ENCODE data around the gene DIP2C.

Gene DIP2C

DNA sequence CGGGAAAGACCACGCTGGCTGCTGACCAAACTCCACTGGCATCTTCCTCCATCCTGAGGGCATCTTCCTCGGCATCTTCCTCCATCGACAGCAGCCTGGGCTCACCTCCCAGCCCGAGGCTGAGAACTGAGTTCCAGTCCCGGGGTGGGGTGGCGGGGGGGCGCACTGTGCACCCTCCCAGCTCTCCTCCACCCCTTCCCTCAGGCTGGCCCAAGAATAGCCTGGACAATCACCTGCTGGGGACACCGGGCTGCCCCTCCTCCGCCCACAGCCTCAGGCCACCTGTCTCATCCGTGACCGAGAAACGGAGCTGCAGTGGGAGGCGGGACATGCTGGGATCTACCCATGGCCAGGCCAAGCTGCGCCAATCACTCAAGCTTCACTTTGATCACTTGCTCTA is 37.2 kb downstream of the DIP2C start:
- DNase-seq: no peak
- Histone ChIP-seq H2BK5ac (ENCODE audit: low read depth, low read length, poor library complexity) (no peak overlapping the region), H3K4ac (ENCODE audit: low read depth, low read length) (no peak overlapping the region), H3K79me1 (ENCODE audit: low read length) (no peaks in the 10 kb centered on the region), H3K79me2 (ENCODE audit: control insufficient read depth, insufficient read depth, low read length, poor library complexity) (no peaks in the 10 kb centered on the region), H4K12ac (ENCODE audit: low read depth, low read length) (no peak overlapping the region), H2AFZ (ENCODE audit: insufficient read depth, low read length, poor library complexity) (no peak overlapping the region), H4K91ac (ENCODE audit: low read depth, low read length) (no peak overlapping the region), H2BK120ac (ENCODE audit: insufficient read depth, low read length, poor library complexity) (no peak overlapping the region), H3K9me3 (ENCODE audit: insufficient read depth, low read depth, low read length) (peaks cover 1% of the 10 kb centered on the region), H3K27ac (ENCODE audit: low read depth, low read length) (no peak overlapping the region), H3K36me3 (ENCODE audit: control insufficient read depth in 1 of 2, insufficient read depth in 2 of 2, low read length in 2 of 2) (no peaks in the 10 kb centered on the region), H3K4me2 (ENCODE audit: low read length) (no peak overlapping the region), H3K4me1 (ENCODE audit: control insufficient read depth in 1 of 2, insufficient read depth in 2 of 2, low read length in 2 of 2) (peaks cover 6 to 7% of the 10 kb centered on the region in 2 experiments), H3K14ac (ENCODE audit: low read length) (no peak overlapping the region), H3K23ac (ENCODE audit: low read length) (no peak overlapping the region), H3K27me3 (ENCODE audit: insufficient read depth, low read length) (no peaks in the 10 kb centered on the region), H2BK12ac (ENCODE audit: low read length) (no peak overlapping the region), H3K4me3 (ENCODE audit: low read depth, low read length) (no peak overlapping the region), H3K18ac (ENCODE audit: low read length) (no peak overlapping the region), H2AK5ac (ENCODE audit: low read length) (no peak overlapping the region), H4K8ac (ENCODE audit: low read depth, low read length) (no peak overlapping the region), H3K9ac (ENCODE audit: low read length) (no peak overlapping the region)
- WGBS (ENCODE audit: extremely low coverage, insufficient coverage, insufficient read length): no CpG with 5 or more reads among the region's 15 CpGs

DNA sequence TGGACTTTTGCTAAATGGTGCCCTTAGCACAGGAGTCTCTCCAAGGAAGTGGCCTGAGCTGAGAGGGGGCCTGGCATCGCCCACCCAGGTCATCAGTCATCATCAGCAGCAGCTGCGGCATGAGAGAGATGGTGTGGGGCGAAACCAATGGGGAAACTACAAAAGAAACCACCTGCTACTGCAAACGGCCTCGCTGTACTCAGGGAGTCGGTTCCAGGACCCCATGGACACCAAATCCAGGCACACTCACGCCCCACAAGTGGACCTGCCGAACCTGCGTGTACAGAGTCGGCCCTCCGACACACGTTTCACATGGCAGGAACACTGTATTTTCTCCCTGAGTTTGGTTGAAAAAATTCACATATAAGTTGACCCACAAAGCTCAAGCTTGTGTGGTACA is 37.8 kb downstream of the DIP2C start:
- Histone ChIP-seq H3K27me3 (ENCODE audit: insufficient read depth, low read length) (no peaks in the 10 kb centered on the region), H2BK5ac (ENCODE audit: low read depth, low read length, poor library complexity) (no peak overlapping the region), H3K4me2 (ENCODE audit: low read length) (no peak overlapping the region), H3K18ac (ENCODE audit: low read length) (no peak overlapping the region), H3K4me3 (ENCODE audit: low read depth, low read length) (no peak overlapping the region), H3K79me1 (ENCODE audit: low read length) (no peaks in the 10 kb centered on the region), H2BK120ac (ENCODE audit: insufficient read depth, low read length, poor library complexity) (no peak overlapping the region), H2BK12ac (ENCODE audit: low read length) (no peak overlapping the region), H3K27ac (ENCODE audit: low read depth, low read length) (no peak overlapping the region), H3K4me1 (ENCODE audit: control insufficient read depth in 1 of 2, insufficient read depth in 2 of 2, low read length in 2 of 2) (peaks cover 6 to 7% of the 10 kb centered on the region in 2 experiments), H4K8ac (ENCODE audit: low read depth, low read length) (no peak overlapping the region), H3K9ac (ENCODE audit: low read length) (no peak overlapping the region), H3K36me3 (ENCODE audit: control insufficient read depth in 1 of 2, insufficient read depth in 2 of 2, low read length in 2 of 2) (no peaks in the 10 kb centered on the region), H2AFZ (ENCODE audit: insufficient read depth, low read length, poor library complexity) (no peak overlapping the region), H3K9me3 (ENCODE audit: insufficient read depth, low read depth, low read length) (peaks cover 1% of the 10 kb centered on the region), H3K79me2 (ENCODE audit: control insufficient read depth, insufficient read depth, low read length, poor library complexity) (no peaks in the 10 kb centered on the region), H2AK5ac (ENCODE audit: low read length) (no peak overlapping the region), H4K12ac (ENCODE audit: low read depth, low read length) (no peak overlapping the region), H3K23ac (ENCODE audit: low read length) (no peak overlapping the region), H3K4ac (ENCODE audit: low read depth, low read length) (no peak overlapping the region), H3K14ac (ENCODE audit: low read length) (no peak overlapping the region), H4K91ac (ENCODE audit: low read depth, low read length) (no peak overlapping the region)
- no CpG with 5 or more reads among the region's 12 CpGs for WGBS (ENCODE audit: extremely low coverage, insufficient coverage, insufficient read length)
- no peak for DNase-seq

DNA sequence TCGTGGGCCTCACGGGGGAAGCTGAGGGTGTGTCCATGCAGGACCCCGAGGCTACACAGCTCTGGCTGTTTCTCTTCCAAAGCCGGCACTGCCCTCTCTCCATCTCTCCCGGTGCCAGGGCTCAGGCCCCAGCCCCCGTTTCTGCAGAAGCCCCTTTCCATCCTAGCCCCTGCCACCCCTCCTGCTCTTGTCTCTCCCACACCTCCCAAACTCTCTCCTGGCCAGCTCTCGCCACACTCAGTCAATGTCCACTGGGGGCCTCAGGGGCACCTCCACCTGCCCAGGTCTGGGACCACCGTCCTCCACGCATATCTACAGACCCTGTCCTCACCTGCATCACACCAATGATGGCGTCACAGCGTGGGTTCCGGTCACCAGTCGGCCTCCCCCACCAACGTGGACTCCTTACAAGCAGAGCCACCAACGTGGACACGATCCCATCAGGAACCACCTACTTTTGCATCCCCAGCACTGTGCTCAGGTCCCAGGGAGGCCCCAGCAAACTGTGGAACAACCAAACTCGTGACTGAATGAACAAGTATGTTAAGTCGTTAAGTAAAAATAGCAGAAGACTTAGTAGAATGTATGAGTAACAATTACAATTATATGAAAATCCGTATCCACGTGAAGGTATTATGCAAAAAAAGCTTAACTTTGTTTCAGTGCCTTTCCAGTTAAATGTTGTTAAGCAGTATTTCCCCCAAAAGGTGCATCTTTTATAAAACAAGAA is 38.4 kb downstream of the DIP2C start:
- WGBS (ENCODE audit: extremely low coverage, insufficient coverage, insufficient read length): no CpG with 5 or more reads among the region's 20 CpGs
- Histone ChIP-seq H2AK5ac (ENCODE audit: low read length) (no peak overlapping the region), H3K79me2 (ENCODE audit: control insufficient read depth, insufficient read depth, low read length, poor library complexity) (no peaks in the 10 kb centered on the region), H3K4me2 (ENCODE audit: low read length) (no peak overlapping the region), H3K27me3 (ENCODE audit: insufficient read depth, low read length) (no peaks in the 10 kb centered on the region), H3K4ac (ENCODE audit: low read depth, low read length) (no peak overlapping the region), H3K9me3 (ENCODE audit: insufficient read depth, low read depth, low read length) (peaks cover 1% of the 10 kb centered on the region), H3K4me1 (ENCODE audit: control insufficient read depth in 1 of 2, insufficient read depth in 2 of 2, low read length in 2 of 2) (peaks cover 6 to 7% of the 10 kb centered on the region in 2 experiments), H3K36me3 (ENCODE audit: control insufficient read depth in 1 of 2, insufficient read depth in 2 of 2, low read length in 2 of 2) (no peaks in the 10 kb centered on the region), H3K18ac (ENCODE audit: low read length) (no peak overlapping the region), H2BK12ac (ENCODE audit: low read length) (no peak overlapping the region), H3K14ac (ENCODE audit: low read length) (no peak overlapping the region), H2BK5ac (ENCODE audit: low read depth, low read length, poor library complexity) (no peak overlapping the region), H4K8ac (ENCODE audit: low read depth, low read length) (no peak overlapping the region), H3K79me1 (ENCODE audit: low read length) (no peaks in the 10 kb centered on the region), H4K91ac (ENCODE audit: low read depth, low read length) (no peak overlapping the region), H3K9ac (ENCODE audit: low read length) (no peak overlapping the region), H2BK120ac (ENCODE audit: insufficient read depth, low read length, poor library complexity) (no peak overlapping the region), H3K23ac (ENCODE audit: low read length) (peak overlapping the region; percentile 45), H3K4me3 (ENCODE audit: low read depth, low read length) (no peak overlapping the region), H4K12ac (ENCODE audit: low read depth, low read length) (no peak overlapping the region), H3K27ac (ENCODE audit: low read depth, low read length) (no peak overlapping the region), H2AFZ (ENCODE audit: insufficient read depth, low read length, poor library complexity) (no peak overlapping the region)
- DNase-seq: no peak

DNA sequence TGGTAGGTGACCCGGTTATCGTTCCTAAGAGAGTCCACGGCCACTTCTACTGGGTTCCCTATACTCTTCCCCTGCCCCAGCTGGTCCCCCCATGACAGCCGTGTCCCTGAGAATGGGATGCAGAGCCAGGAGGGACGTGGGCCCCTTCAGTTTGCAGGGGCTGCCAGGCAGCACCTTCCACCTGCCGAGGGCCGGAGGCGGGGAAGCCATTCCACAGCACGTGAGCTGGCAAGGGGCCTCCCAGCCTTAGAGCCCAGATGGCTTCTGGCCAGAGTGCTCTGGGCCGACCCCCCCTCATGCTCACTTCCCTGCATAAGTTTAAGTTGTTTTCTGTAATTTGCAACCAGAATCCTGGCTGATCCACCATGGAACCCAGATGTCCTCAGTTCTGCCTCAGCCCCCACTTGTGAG is 39.0 kb downstream of the DIP2C start:
- Histone ChIP-seq H4K8ac (ENCODE audit: low read depth, low read length) (no peak overlapping the region), H3K27ac (ENCODE audit: low read depth, low read length) (no peak overlapping the region), H2AFZ (ENCODE audit: insufficient read depth, low read length, poor library complexity) (no peak overlapping the region), H3K4me1 (ENCODE audit: control insufficient read depth in 1 of 2, insufficient read depth in 2 of 2, low read length in 2 of 2) (peaks cover 6 to 7% of the 10 kb centered on the region in 2 experiments), H3K9me3 (ENCODE audit: insufficient read depth, low read depth, low read length) (peaks cover 1% of the 10 kb centered on the region), H2BK120ac (ENCODE audit: insufficient read depth, low read length, poor library complexity) (no peak overlapping the region), H3K27me3 (ENCODE audit: insufficient read depth, low read length) (no peaks in the 10 kb centered on the region), H3K79me2 (ENCODE audit: control insufficient read depth, insufficient read depth, low read length, poor library complexity) (no peaks in the 10 kb centered on the region), H2AK5ac (ENCODE audit: low read length) (no peak overlapping the region), H3K4me3 (ENCODE audit: low read depth, low read length) (no peak overlapping the region), H3K9ac (ENCODE audit: low read length) (no peak overlapping the region), H2BK5ac (ENCODE audit: low read depth, low read length, poor library complexity) (no peak overlapping the region), H3K79me1 (ENCODE audit: low read length) (no peaks in the 10 kb centered on the region), H3K4me2 (ENCODE audit: low read length) (no peak overlapping the region), H3K36me3 (ENCODE audit: control insufficient read depth in 1 of 2, insufficient read depth in 2 of 2, low read length in 2 of 2) (no peaks in the 10 kb centered on the region), H3K23ac (ENCODE audit: low read length) (no peak overlapping the region), H2BK12ac (ENCODE audit: low read length) (no peak overlapping the region), H3K18ac (ENCODE audit: low read length) (no peak overlapping the region), H4K91ac (ENCODE audit: low read depth, low read length) (no peak overlapping the region), H4K12ac (ENCODE audit: low read depth, low read length) (no peak overlapping the region), H3K4ac (ENCODE audit: low read depth, low read length) (no peak overlapping the region), H3K14ac (ENCODE audit: low read length) (no peak overlapping the region)
- WGBS (ENCODE audit: extremely low coverage, insufficient coverage, insufficient read length): no CpG with 5 or more reads among the region's 10 CpGs
- DNase-seq: no peak

Measured in trophoblast cell (in vitro differentiated cells and primary cell).